Astrocyte (in vitro differentiated cells and primary cell): ENCODE results near the gene DAP3. TPM values are rescaled to one million over a fixed set of nuclear protein-coding genes. Genes with fewer than 3 reads are reported as not detected.
"Not testable (repeated sequence)": the region's sequence is repeated elsewhere in the genome, so short reads cannot be mapped to it uniquely, and the experiment has no call there.

Experiments used
- DNase-seq: peaks from one replicate; pipeline ENCODE4 v3.0.0-alpha.2; 2010; ENCODE audit warnings: low read depth
- FAIRE-seq: peaks from 2 replicates; lab custom pipeline; 2011; peaks lifted over from hg19 to GRCh38; lab: Jason Lieb, UNC
- H2AFZ ChIP-seq: 2 replicates; pipeline ENCODE4 v1.6.0; 2012; ENCODE audit warnings: low read depth, low read length, inconsistent platforms
- H3K27ac ChIP-seq: 2 replicates; pipeline ENCODE4 v1.5.1; 2011; ENCODE audit warnings: low read depth, low read length, inconsistent platforms
- H3K27me3 ChIP-seq: 2 replicates; pipeline ENCODE4 v1.6.0; 2011; ENCODE audit warnings: low read length, inconsistent platforms; ENCODE audit not compliant: insufficient read depth
- H3K36me3 ChIP-seq: 2 replicates; pipeline ENCODE4 v1.5.1; 2011; ENCODE audit warnings: low read length, inconsistent platforms; ENCODE audit not compliant: insufficient read depth
- H3K4me1 ChIP-seq: 2 replicates; pipeline ENCODE4 v1.5.1; 2011; ENCODE audit warnings: low read length, inconsistent platforms; ENCODE audit not compliant: insufficient read depth
- H3K4me2 ChIP-seq: 2 replicates; pipeline ENCODE4 v1.6.0; 2012; ENCODE audit warnings: low read length, inconsistent platforms
- H3K4me3 ChIP-seq: 2 replicates; pipeline ENCODE4 v1.5.1; 2011; ENCODE audit warnings: low read depth, mild to moderate bottlenecking, low read length, inconsistent platforms; ENCODE audit not compliant: insufficient read depth
- H3K79me2 ChIP-seq: 2 replicates; pipeline ENCODE4 v1.6.0; 2012; ENCODE audit warnings: mild to moderate bottlenecking, low read length, inconsistent platforms; ENCODE audit not compliant: insufficient read depth
- H3K9ac ChIP-seq: 2 replicates; pipeline ENCODE4 v1.6.0; 2012; ENCODE audit warnings: mild to moderate bottlenecking, low read length, inconsistent platforms
- H3K9me3 ChIP-seq: 2 replicates; pipeline ENCODE4 v1.5.1; 2012; ENCODE audit warnings: low read depth, mild to moderate bottlenecking, low read length, inconsistent platforms; ENCODE audit not compliant: insufficient read depth
- H4K20me1 ChIP-seq: 2 replicates; pipeline ENCODE4 v1.6.0; 2012; ENCODE audit warnings: low read length, inconsistent platforms; ENCODE audit not compliant: insufficient read depth
- H3K27ac Mint-ChIP-seq: one replicate; pipeline ENCODE4 v1.8.0; 2021; ENCODE audit warnings: mild to moderate bottlenecking, mixed read lengths; ENCODE audit not compliant: unreplicated experiment
- H3K27me3 Mint-ChIP-seq: one replicate; pipeline ENCODE4 v1.8.0; 2021; ENCODE audit warnings: low read depth, mixed read lengths; ENCODE audit not compliant: unreplicated experiment
- H3K36me3 Mint-ChIP-seq: one replicate; pipeline ENCODE4 v1.8.0; 2021; ENCODE audit warnings: low read depth, mixed read lengths; ENCODE audit not compliant: unreplicated experiment
- H3K4me1 Mint-ChIP-seq: one replicate; pipeline ENCODE4 v1.8.0; 2021; ENCODE audit warnings: low read depth, mixed read lengths; ENCODE audit not compliant: unreplicated experiment
- H3K4me3 Mint-ChIP-seq: one replicate; pipeline ENCODE4 v1.8.0; 2021; ENCODE audit warnings: mild to moderate bottlenecking, moderate library complexity, mixed read lengths; ENCODE audit not compliant: unreplicated experiment
- H3K9me3 Mint-ChIP-seq: one replicate; pipeline ENCODE4 v1.8.0; 2021; ENCODE audit warnings: mild to moderate bottlenecking, mixed read lengths; ENCODE audit not compliant: unreplicated experiment
- CTCF ChIP-seq: IDR thresholded peaks from 2 replicates; pipeline ENCODE4 v1.5.1; 2011; ENCODE audit warnings: low read depth, mild to moderate bottlenecking, inconsistent platforms, low read length, moderate library complexity; ENCODE audit not compliant: insufficient read depth
- EZH2 ChIP-seq: IDR thresholded peaks from 2 replicates; pipeline ENCODE4 v1.6.1; 2012; ENCODE audit warnings: mild to moderate bottlenecking, low read length, inconsistent platforms; ENCODE audit not compliant: insufficient read depth
- total RNA-seq: library from RNA; stranded (reverse); gene quantifications from 2 replicates; pipeline ENCODE4 v1.2.1, GENCODE V29; 2021

DAP3 gene
- total RNA-seq, 1 donor from 2014 or later = 108 TPM

- H3K27me3 ChIP-seq = no peaks in the 10 kb centered on the region
- TF ChIP-seq EZH2 = no peak
- TF ChIP-seq CTCF = no peak
- H2AFZ ChIP-seq = no peak overlapping the region
- no peaks in the 10 kb centered on the region for H3K4me1 ChIP-seq
- Mint-ChIP-seq H3K9me3 (no peaks in the 10 kb centered on the region), H3K27me3 (no peaks in the 10 kb centered on the region), H3K27ac (no peak overlapping the region), H3K36me3 (peaks cover 10% of the 10 kb centered on the region), H3K4me1 (no peaks in the 10 kb centered on the region), H3K4me3 (no peak overlapping the region)
- H3K4me3 ChIP-seq = no peak overlapping the region
- H4K20me1 ChIP-seq = peaks cover 30% of the 10 kb centered on the region
- FAIRE-seq = no peak
- H3K4me2 ChIP-seq = no peak overlapping the region
- no peak overlapping the region for H3K27ac ChIP-seq
- H3K36me3 ChIP-seq = peaks cover 4% of the 10 kb centered on the region
- no peak overlapping the region for H3K9ac ChIP-seq
- H3K9me3 ChIP-seq = no peaks in the 10 kb centered on the region
- DNase-seq = no peak
- peaks cover 28% of the 10 kb centered on the region for H3K79me2 ChIP-seq
Measured at GRCh38 chr1:155713075-155713474, 24.2 kb downstream of the DAP3 start.

- not testable (repeated sequence) for H3K27me3 ChIP-seq, H3K4me3 Mint-ChIP-seq, H3K4me1 Mint-ChIP-seq, H3K9me3 Mint-ChIP-seq, H3K9me3 ChIP-seq, H3K27me3 Mint-ChIP-seq, H3K4me1 ChIP-seq, H3K4me3 ChIP-seq, H3K27ac Mint-ChIP-seq, FAIRE-seq, H3K27ac ChIP-seq, DNase-seq, H2AFZ ChIP-seq, H3K4me2 ChIP-seq, H3K9ac ChIP-seq, H3K36me3 ChIP-seq
- H3K36me3 Mint-ChIP-seq = peaks cover 10% of the 10 kb centered on the region
- peaks cover 11% of the 10 kb centered on the region for H3K79me2 ChIP-seq
- H4K20me1 ChIP-seq = peaks cover 27% of the 10 kb centered on the region
Measured at GRCh38 chr1:155715056-155715455, 26.2 kb downstream of the DAP3 start.

GRCh38 chr1:155715777-155716176, 26.9 kb downstream of the DAP3 start:
- Histone ChIP-seq H3K9ac (no peak overlapping the region), H3K27ac (no peak overlapping the region), H3K9me3 (no peaks in the 10 kb centered on the region), H3K79me2 (peaks cover 11% of the 10 kb centered on the region), H3K4me3 (no peak overlapping the region), H3K4me1 (no peaks in the 10 kb centered on the region), H2AFZ (no peak overlapping the region), H3K4me2 (no peak overlapping the region), H3K36me3 (peaks cover 4% of the 10 kb centered on the region), H4K20me1 (peaks cover 27% of the 10 kb centered on the region), H3K27me3 (no peaks in the 10 kb centered on the region)
- Mint-ChIP-seq H3K9me3 (no peaks in the 10 kb centered on the region), H3K4me3 (no peak overlapping the region), H3K4me1 (no peaks in the 10 kb centered on the region), H3K36me3 (peaks cover 13% of the 10 kb centered on the region), H3K27ac (no peak overlapping the region), H3K27me3 (no peaks in the 10 kb centered on the region)
- FAIRE-seq (no peak), DNase-seq (no peak)
- no peak for TF ChIP-seq CTCF
- TF ChIP-seq EZH2 = no peak
